A549 (cell line): ENCODE measurements around the gene SLC22A13. TPM values are rescaled to one million over a fixed set of nuclear protein-coding genes. Genes with fewer than 3 reads are reported as not detected.
"Not testable (repeated sequence)": the region's sequence is repeated elsewhere in the genome, so short reads cannot be mapped to it uniquely, and the experiment has no call there.

ENCODE experiments used
- ATAC-seq, 2 experiments: fragments of 200-7000 bp in 1 of 2; fragments of >200 bp in 1 of 2; cut with Nextera tagmentation in 1 of 2; cut with Tn5 transposase in 1 of 2; 3 replicates each; pipeline versions ENCODE4 v1.8.0 to v1.9.1; 2018 to 2020; ENCODE audit warnings: mild to moderate bottlenecking in 1 of 2, moderate library complexity in 1 of 2
- CTCF ChIA-PET: fragments of 300-600 bp; sonication (Branson Sonifier 250); formaldehyde crosslinking; extraction: SDS; loops from one replicate; lab custom pipeline; 2021; ENCODE audit warnings: antibody characterized with exemption, inconsistent platforms; lab: Yijun Ruan, JAX
- POLR2A ChIA-PET: fragments of 350-600 bp; formaldehyde crosslinking; extraction: SDS; loops from one replicate; lab custom pipeline; 2021; ENCODE audit warnings: antibody characterized with exemption, inconsistent platforms; lab: Yijun Ruan, JAX
- DNase-seq, 2 experiments: peaks; one replicate each; pipeline versions ENCODE4 v3.0.0 to v3.0.0-alpha.2; 2011 to 2016; ENCODE audit warnings: low read depth in 1 of 2, low spot score in 1 of 2
- FAIRE-seq: peaks from 2 replicates; lab custom pipeline; 2011; peaks lifted over from hg19 to GRCh38; lab: Jason Lieb, UNC
- H3K27ac ChIP-seq, 2 experiments: fragments of >200 bp; sonication (Bioruptor Twin); formaldehyde crosslinking; 3 replicates each; pipeline ENCODE4 v1.5.1; 2016 to 2017
- H3K4me1 ChIP-seq: fragments of >200 bp; sonication (Bioruptor Twin); formaldehyde crosslinking; 3 replicates; pipeline ENCODE4 v1.6.1; 2016
- H3K4me2 ChIP-seq: fragments of >200 bp; sonication (Bioruptor Twin); formaldehyde crosslinking; 3 replicates; pipeline ENCODE4 v1.6.1; 2016
- H3K4me3 ChIP-seq: fragments of >200 bp; sonication (Bioruptor Twin); formaldehyde crosslinking; 3 replicates; pipeline ENCODE4 v1.5.1; 2016
- H3K9me3 ChIP-seq: fragments of >200 bp; sonication (Bioruptor Twin); formaldehyde crosslinking; 3 replicates; pipeline ENCODE4 v1.6.1; 2016
- CBX2 ChIP-seq: fragments of 200-600 bp; sonication (generic); IDR thresholded peaks from 2 replicates; pipeline ENCODE4 v1.6.1; 2016; ENCODE audit warnings: low read depth, mild to moderate bottlenecking, borderline replicate concordance
- CBX8 ChIP-seq: fragments of 200-600 bp; sonication (generic); IDR thresholded peaks from 2 replicates; pipeline ENCODE4 v1.6.1; 2016
- CHD4 ChIP-seq: fragments of 200-600 bp; sonication (generic); IDR thresholded peaks from 2 replicates; pipeline ENCODE4 v1.6.1; 2016; ENCODE audit warnings: antibody characterized with exemption, mild to moderate bottlenecking, borderline replicate concordance
- EHMT2 ChIP-seq: fragments of 200-600 bp; sonication (generic); IDR thresholded peaks from 2 replicates; pipeline ENCODE4 v1.6.1; 2016; ENCODE audit warnings: antibody characterized with exemption, low read depth, mild to moderate bottlenecking, moderate library complexity
- ELK1 ChIP-seq: fragments of 150-350 bp; IDR thresholded peaks from 2 replicates; pipeline ENCODE4 v1.6.1; 2014; ENCODE audit warnings: low read depth, mild to moderate bottlenecking, low read length
- HDAC2 ChIP-seq: fragments of 200-600 bp; sonication (generic); IDR thresholded peaks from 2 replicates; pipeline ENCODE4 v1.6.1; 2016
- HOXB5 ChIP-seq: fragments of 250-450 bp; sonication (Bioruptor Pico); IDR thresholded peaks from 2 replicates; pipeline ENCODE4 v1.5.0; 2020; ENCODE audit warnings: mild to moderate bottlenecking, moderate library complexity
- JUNB ChIP-seq: fragments of >200 bp; sonication (Bioruptor Twin); formaldehyde crosslinking; IDR thresholded peaks from 2 replicates; pipeline ENCODE4 v1.6.1; 2016
- KDM1A ChIP-seq: fragments of 200-600 bp; sonication (generic); IDR thresholded peaks from 2 replicates; pipeline ENCODE4 v1.6.1; 2016; ENCODE audit warnings: low read depth, mild to moderate bottlenecking
- NFE2L2 ChIP-seq: fragments of 150-350 bp; conservative IDR thresholded peaks from 2 replicates; pipeline ENCODE4 v1.6.1; 2014; ENCODE audit warnings: low read length
- PHF8 ChIP-seq: fragments of 200-600 bp; sonication (generic); IDR thresholded peaks from 2 replicates; pipeline ENCODE4 v1.6.1; 2016; ENCODE audit warnings: low read depth, mild to moderate bottlenecking, antibody characterized with exemption, moderate library complexity, borderline replicate concordance
- RAD21 ChIP-seq, 2 experiments: fragments of >200 bp in 1 of 2; sonication (Bioruptor Twin) in 1 of 2; formaldehyde crosslinking in 1 of 2; IDR thresholded peaks in 1 of 2; conservative IDR thresholded peaks in 1 of 2; 2 replicates in 1 of 2; 3 replicates in 1 of 2; pipeline ENCODE4 v1.6.1; 2012 to 2018; ENCODE audit warnings: inconsistent platforms in 1 of 2
- RCOR1 ChIP-seq: fragments of 150-350 bp; IDR thresholded peaks from 2 replicates; pipeline ENCODE4 v1.6.1; 2014; ENCODE audit warnings: antibody characterized with exemption, low read length, low read depth
- RFX5 ChIP-seq: fragments of 450-650 bp; IDR thresholded peaks from 2 replicates; pipeline ENCODE4 v1.7.1; 2014; ENCODE audit warnings: antibody characterized with exemption, mild to moderate bottlenecking, moderate library complexity
- RNF2 ChIP-seq: fragments of 200-600 bp; sonication (generic); IDR thresholded peaks from 2 replicates; pipeline ENCODE4 v1.6.1; 2016; ENCODE audit warnings: low read depth, mild to moderate bottlenecking, antibody characterized with exemption, moderate library complexity, borderline replicate concordance
- ZFP36 ChIP-seq: fragments of 450-650 bp; IDR thresholded peaks from 2 replicates; pipeline ENCODE4 v1.6.1; 2014; ENCODE audit warnings: borderline replicate concordance; ENCODE audit not compliant: partially characterized antibody
- ZNF302 ChIP-seq: fragments of 250-450 bp; sonication (Bioruptor Pico); IDR thresholded peaks from 2 replicates; pipeline ENCODE4 v1.9.0; 2021; ENCODE audit warnings: inconsistent platforms, mild to moderate bottlenecking, moderate library complexity
- ZSCAN20 ChIP-seq: fragments of 250-450 bp; sonication (Bioruptor Pico); IDR thresholded peaks from 2 replicates; pipeline ENCODE4 v1.8.0; 2022; ENCODE audit warnings: mild to moderate bottlenecking, moderate library complexity
- WGBS: methylation state at CpG from one replicate; pipeline ENCODE4 v1.1.6; 2017; ENCODE audit errors: missing lambda C conversion rate; 5-methylcytosine and 5-hydroxymethylcytosine counted together
- polyA plus RNA-seq, 4 experiments: library from polyadenylated mRNA; depleted of rRNA in 3 of 4; stranded (reverse); fragments of >200 nt; fragmentation: RNase III in 1 of 4; extraction: RNeasy Plus Mini Kit Qiagen cat#74134 plus additional on column Dnase treatment in 1 of 4; gene quantifications; 2 replicates in 3 of 4; 3 replicates in 1 of 4; pipeline ENCODE4 v1.2.3, GENCODE V29; 2011 to 2017
- TF ChIP-seq, protein P1 (sequence below): fragments of 450-650 bp; IDR thresholded peaks from 2 replicates; pipeline ENCODE4 v1.6.1; 2014; ENCODE audit warnings: antibody characterized with exemption

The SLC22A13 gene
- polyA plus RNA-seq, 2 of the 4 experiments (the other 2 are of a cell fraction), result 0.13 to 0.21 TPM

GRCh38 chr3:38284756-38285150 is 19.1 kb downstream of the SLC22A13 start:
- Histone ChIP-seq H3K27ac (no peak overlapping the region), H3K4me2 (no peak overlapping the region), H3K9me3 (no peaks in the 10 kb centered on the region), H3K4me3 (no peak overlapping the region), H3K4me1 (no peaks in the 10 kb centered on the region)
- FAIRE-seq, result no peak
- CTCF ChIA-PET, result interaction anchor here (0.9 to 1.5 kb wide), 3 partner anchors 14 to 196 kb away, joined by 3 to 5 read pairs (median 4); no protein-coding TSS in a partner anchor
- WGBS, result 79% methylated on average over 6 of the region's 6 CpGs
- ATAC-seq, result no peak
- POLR2A ChIA-PET, result no interaction called here
- no peak for DNase-seq
- TF ChIP-seq RNF2 (no peak), ZFP36 (no peak), RAD21 (conservative IDR thresholded peaks at IDR 0.05 in 1 of 2, IDR thresholded peaks at IDR 0.05 in 1 of 2) (no peak), ZNF302 (CRISPR knock-in tag) (no peak), ZSCAN20 (no peak), PHF8 (no peak), CBX8 (no peak), RCOR1 (no peak), RFX5 (no peak), HOXB5 (CRISPR knock-in tag) (no peak), CHD4 (no peak), CBX2 (no peak), EHMT2 (no peak), NFE2L2 (no peak), KDM1A (no peak)
- TF ChIP-seq, protein P1, sequence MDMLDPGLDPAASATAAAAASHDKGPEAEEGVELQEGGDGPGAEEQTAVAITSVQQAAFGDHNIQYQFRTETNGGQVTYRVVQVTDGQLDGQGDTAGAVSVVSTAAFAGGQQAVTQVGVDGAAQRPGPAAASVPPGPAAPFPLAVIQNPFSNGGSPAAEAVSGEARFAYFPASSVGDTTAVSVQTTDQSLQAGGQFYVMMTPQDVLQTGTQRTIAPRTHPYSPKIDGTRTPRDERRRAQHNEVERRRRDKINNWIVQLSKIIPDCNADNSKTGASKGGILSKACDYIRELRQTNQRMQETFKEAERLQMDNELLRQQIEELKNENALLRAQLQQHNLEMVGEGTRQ, result no peak

DNA sequence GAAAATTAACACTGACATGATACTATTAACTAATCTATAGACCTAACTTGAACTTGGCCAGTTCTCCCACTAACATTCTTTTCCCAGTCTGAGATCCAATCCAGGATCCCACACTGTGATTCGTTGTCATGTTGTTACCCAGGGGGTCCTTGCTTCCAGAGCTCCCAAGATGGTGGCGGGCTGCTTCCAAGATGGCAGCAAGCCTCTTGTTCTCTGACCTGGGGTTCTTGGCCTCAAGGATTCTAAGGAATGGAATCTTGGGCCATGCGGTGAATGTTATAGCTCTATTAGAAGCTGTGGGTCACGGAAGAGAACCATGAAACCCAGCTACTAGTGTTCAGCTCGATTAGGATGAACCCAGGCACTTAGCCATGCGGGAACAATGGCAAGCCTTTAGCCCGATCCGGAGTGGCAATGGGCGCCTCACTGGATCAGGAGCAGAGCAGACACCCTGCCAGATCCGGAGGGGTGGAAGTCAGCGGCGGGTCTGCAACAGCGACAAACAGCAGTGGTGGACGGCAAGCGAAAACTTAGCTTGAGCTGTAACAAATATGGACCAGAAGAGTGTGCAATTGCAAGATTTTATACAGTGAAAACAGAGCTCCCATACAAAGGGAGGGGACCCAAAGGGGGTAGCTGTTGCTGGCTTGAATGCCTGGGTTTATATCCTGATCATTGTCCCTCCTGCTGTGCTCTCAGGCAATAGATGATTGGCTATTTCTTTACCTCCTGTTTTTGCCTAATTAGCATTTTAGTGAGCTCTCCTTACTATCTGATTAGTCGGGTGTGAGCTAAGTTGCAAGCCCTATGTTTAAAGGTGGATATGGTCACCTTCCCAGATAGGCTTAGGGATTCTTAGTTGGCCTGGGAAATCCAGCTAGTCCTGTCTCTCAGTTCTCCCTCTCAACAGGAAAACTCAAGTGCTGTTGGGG is 23.9 kb downstream of the SLC22A13 start:
- H3K9me3 ChIP-seq, POLR2A ChIA-PET, ATAC-seq, H3K27ac ChIP-seq, H3K4me1 ChIP-seq, H3K4me3 ChIP-seq, H3K4me2 ChIP-seq, DNase-seq, FAIRE-seq: not testable (repeated sequence)
- WGBS, result 71% methylated on average over 16 of the region's 16 CpGs
- CTCF ChIA-PET, result interaction anchor here (0.8 to 0.9 kb wide), 2 partner anchors 10 to 15 kb away, joined by 3 read pairs; no protein-coding TSS in a partner anchor

- 33% methylated on average over 4 of the region's 4 CpGs for WGBS
- CTCF ChIA-PET, result interaction anchor here (0.5 to 2.0 kb wide), 5 partner anchors 8 to 200 kb away, joined by 3 to 9 read pairs (median 4); partner anchors contain the start of gene XYLB
- FAIRE-seq, H3K4me2 ChIP-seq, DNase-seq, POLR2A ChIA-PET, H3K4me1 ChIP-seq, H3K27ac ChIP-seq, ATAC-seq, H3K4me3 ChIP-seq, H3K9me3 ChIP-seq: not testable (repeated sequence)
These were observed 31.4 kb downstream of the SLC22A13 start for GRCh38 chr3:38297053-38297452.

GRCh38 chr3:38297537-38297936 is 31.9 kb downstream of the SLC22A13 start:
- Histone ChIP-seq H3K4me1 (no peaks in the 10 kb centered on the region), H3K27ac (no peak overlapping the region), H3K4me3 (no peak overlapping the region), H3K4me2 (no peak overlapping the region), H3K9me3 (no peaks in the 10 kb centered on the region)
- FAIRE-seq (no peak), ATAC-seq (no peak), DNase-seq (no peak)
- TF ChIP-seq RFX5 (no peak), HDAC2 (no peak), KDM1A (no peak), CBX8 (no peak), ELK1 (no peak), JUNB (no peak)
- ChIA-PET POLR2A (interaction anchor here (1.1 kb wide), 1 partner anchor 160 kb away, joined by 5 read pairs; the partner anchor contains the start of gene ACAA1), CTCF (interaction anchor here (0.5 to 2.1 kb wide), 17 partner anchors 9 to 323 kb away, joined by 3 to 11 read pairs (median 4); partner anchors contain the start of genes SLC22A14 and XYLB)
